ENCODE measurements around the gene OTOG.

OTOG gene

DNA sequence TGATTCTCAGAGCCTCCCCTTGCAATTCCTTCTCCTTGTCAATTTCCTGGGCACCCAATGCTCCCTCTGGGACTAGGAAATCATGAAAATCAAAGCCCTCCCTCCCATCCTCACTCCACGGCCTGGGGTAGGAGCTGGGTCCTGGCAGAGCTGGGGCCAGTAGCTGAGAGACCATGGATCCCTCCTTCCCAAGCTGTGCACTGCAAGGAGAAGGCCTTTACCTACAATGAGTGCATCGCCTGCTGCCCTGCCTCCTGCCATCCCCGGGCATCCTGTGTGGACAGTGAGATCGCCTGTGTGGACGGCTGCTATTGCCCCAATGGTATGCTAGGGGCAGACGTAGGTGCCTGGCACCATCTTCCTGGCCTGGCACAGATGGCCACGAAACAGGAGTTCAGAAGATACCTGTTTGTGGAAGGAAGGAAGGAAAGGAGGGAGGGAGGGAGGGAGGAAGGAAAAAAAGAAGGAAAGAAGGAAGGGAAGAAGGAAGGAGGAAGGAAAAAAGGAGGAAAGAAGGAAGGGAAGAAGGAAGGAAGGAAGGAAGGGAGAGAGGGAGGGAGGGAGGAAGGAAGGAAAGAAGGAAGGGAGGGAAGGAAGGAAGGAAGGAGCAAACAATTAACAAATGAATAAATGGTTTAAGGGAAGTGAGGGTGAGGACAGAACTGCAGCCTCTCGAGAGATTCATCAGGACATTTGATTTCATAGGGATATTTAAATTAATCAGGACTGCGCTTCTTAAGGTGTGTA lies 12.5 kb downstream of the OTOG start:
- FAIRE-seq (no peak), DNase-seq (ENCODE audit: insufficient read length, low spot score) (no peak)
- TF ChIP-seq, protein P1, sequence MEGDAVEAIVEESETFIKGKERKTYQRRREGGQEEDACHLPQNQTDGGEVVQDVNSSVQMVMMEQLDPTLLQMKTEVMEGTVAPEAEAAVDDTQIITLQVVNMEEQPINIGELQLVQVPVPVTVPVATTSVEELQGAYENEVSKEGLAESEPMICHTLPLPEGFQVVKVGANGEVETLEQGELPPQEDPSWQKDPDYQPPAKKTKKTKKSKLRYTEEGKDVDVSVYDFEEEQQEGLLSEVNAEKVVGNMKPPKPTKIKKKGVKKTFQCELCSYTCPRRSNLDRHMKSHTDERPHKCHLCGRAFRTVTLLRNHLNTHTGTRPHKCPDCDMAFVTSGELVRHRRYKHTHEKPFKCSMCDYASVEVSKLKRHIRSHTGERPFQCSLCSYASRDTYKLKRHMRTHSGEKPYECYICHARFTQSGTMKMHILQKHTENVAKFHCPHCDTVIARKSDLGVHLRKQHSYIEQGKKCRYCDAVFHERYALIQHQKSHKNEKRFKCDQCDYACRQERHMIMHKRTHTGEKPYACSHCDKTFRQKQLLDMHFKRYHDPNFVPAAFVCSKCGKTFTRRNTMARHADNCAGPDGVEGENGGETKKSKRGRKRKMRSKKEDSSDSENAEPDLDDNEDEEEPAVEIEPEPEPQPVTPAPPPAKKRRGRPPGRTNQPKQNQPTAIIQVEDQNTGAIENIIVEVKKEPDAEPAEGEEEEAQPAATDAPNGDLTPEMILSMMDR (IDR thresholded peaks at IDR 0.05; ENCODE audit: insufficient read depth, missing control alignments): no peak

DNA sequence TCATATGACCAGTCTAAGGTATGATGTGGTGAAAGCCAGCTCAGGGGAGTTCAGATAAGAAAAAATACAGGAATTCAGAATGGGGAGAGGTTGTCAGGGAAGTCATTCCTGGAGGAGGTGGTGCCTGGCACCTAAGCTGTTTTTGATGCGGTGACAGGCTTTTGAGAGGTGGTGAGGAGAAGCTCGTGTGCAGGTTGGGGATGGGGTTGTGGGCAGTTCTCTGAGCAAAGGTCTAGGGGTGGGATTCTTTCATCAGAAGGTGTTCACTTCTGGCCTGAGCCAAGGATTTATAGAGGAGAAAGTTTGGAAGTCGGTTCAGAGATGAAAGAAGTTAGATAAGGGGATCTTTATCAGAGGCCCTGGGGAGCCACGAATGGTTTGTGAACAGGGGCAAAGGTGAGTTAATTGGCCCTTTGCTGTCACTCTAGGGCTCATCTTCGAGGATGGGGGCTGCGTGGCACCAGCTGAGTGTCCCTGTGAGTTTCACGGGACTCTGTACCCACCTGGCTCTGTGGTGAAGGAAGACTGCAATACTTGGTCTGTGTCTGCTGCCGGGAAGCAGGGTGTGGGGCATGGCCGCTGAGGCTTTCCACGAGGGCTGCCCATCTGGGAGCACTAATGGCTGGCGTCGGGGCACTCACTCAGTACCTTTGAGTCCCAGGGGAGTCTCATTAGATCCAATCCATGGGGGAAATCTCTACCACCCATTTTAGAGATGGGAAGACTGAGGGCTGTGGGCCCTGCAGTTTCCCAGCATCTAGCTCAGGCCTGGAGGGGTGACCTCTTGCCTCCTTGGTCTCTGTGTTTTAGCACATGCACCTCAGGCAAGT lies 13.4 kb downstream of the OTOG start:
- TF ChIP-seq, protein P1 (IDR thresholded peaks at IDR 0.05; ENCODE audit: insufficient read depth, missing control alignments): no peak
- FAIRE-seq (no peak), DNase-seq (ENCODE audit: insufficient read length, low spot score) (no peak)

DNA sequence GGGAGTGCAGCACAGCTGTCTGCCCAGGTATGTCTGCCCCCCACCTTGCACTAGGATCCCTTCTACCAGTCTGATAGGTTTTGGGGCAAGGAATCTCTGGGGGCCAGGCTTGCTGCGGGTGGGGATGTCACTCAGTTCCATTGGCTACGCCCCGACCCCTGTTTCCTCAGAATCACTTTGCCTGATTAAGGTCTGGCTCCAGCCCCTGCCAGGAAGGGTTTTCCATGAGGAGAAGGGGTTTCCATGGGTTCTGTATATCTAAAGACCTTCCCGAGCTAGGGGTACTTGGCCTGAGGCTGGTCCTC lies 14.0 kb downstream of the OTOG start:
- TF ChIP-seq, protein P1 (IDR thresholded peaks at IDR 0.05; ENCODE audit: insufficient read depth, missing control alignments): no peak
- FAIRE-seq (no peak), DNase-seq (ENCODE audit: insufficient read length, low spot score) (no peak)

DNA sequence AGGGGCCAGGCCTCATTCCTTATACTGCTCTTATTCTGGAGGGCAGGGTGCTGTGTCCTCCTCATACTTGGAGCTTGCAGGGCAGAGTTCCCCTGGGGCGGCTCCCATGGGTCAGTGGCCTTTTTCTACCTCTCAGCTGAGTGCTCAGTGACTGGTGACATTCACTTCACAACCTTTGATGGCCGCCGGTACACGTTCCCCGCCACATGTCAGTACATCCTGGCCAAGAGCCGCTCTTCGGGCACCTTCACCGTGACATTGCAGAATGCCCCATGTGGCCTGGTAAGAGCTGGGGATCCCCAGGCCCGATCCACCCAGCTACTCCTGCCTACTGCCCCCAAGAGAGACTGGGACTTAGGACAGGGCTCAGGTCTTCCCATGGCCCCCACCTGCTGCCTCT lies 14.5 kb downstream of the OTOG start:
- DNase-seq (ENCODE audit: insufficient read length, low spot score) (no peak), FAIRE-seq (no peak)
- TF ChIP-seq, protein P1 (IDR thresholded peaks at IDR 0.05; ENCODE audit: insufficient read depth, missing control alignments): no peak

DNA sequence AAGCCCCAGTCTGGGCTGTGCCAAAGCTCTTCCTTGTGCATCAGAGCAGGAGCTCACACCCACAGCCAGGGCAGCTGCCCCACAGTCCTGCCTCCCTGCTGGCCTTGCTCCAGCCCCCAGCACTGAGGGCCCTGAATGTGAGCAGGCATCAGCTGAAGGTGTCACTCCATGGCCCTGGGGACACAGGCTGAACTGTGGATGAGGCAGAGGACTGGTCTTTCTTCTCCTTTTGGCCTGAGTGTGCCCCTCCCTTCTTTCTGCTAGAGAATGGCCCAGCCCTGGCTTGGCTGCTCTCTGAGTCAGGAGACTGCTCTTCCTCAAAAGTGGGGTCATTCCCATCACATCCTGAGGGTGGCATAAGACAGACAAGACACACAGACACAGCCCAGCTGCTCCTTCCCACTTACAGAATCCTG lies 16.2 kb downstream of the OTOG start:
- no peak for DNase-seq (ENCODE audit: insufficient read length, low spot score)
- FAIRE-seq: no peak
- TF ChIP-seq, protein P1 (IDR thresholded peaks at IDR 0.05; ENCODE audit: insufficient read depth, missing control alignments): no peak

DNA sequence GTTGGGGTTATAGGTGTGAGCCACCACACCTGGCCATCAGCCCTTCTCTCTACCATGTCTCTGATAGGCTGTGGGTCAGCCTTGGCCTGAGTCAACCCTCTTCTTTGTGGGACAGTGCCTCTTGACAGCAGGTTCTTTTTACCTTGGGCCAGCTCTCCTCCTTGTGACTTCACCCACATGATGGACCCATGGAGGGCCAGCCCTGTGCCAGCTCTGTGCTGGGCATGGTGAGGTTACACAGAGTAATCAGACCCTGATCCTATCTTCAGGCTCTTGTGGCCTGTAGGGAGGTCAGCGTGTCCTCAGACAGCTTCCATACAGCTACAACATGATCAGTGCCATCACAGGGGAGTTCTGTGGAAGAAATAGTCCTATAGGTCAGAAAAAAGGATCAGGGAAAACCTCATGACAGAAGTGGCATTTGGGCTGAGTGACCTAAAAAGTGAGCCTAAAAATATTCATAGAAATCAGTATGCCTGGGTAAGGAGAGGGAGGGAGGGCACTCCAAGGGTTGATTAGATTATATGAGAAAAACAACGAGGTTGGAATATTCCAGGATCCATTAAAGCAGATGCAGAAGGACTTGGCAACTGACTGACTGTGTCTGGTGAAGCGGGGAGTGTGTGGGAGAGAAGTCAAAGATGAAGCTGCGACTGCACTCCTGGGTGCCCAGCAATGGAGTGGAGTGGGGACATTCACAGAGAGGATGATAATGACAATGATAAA lies 17.1 kb downstream of the OTOG start:
- FAIRE-seq: no peak
- no peak for DNase-seq (ENCODE audit: insufficient read length, low spot score)
- TF ChIP-seq, protein P1 (IDR thresholded peaks at IDR 0.05; ENCODE audit: insufficient read depth, missing control alignments): no peak

Data from D721Med (cell line).